Dedifferentiated amniotic fluid mesenchymal stem cell (primary cell): ENCODE results near the gene MPPED1.

Experiments
- DNase-seq: peaks from one replicate; pipeline ENCODE4 v3.0.0-alpha.2; 2016; ENCODE audit errors: extremely low spot score

The MPPED1 gene

DNA sequence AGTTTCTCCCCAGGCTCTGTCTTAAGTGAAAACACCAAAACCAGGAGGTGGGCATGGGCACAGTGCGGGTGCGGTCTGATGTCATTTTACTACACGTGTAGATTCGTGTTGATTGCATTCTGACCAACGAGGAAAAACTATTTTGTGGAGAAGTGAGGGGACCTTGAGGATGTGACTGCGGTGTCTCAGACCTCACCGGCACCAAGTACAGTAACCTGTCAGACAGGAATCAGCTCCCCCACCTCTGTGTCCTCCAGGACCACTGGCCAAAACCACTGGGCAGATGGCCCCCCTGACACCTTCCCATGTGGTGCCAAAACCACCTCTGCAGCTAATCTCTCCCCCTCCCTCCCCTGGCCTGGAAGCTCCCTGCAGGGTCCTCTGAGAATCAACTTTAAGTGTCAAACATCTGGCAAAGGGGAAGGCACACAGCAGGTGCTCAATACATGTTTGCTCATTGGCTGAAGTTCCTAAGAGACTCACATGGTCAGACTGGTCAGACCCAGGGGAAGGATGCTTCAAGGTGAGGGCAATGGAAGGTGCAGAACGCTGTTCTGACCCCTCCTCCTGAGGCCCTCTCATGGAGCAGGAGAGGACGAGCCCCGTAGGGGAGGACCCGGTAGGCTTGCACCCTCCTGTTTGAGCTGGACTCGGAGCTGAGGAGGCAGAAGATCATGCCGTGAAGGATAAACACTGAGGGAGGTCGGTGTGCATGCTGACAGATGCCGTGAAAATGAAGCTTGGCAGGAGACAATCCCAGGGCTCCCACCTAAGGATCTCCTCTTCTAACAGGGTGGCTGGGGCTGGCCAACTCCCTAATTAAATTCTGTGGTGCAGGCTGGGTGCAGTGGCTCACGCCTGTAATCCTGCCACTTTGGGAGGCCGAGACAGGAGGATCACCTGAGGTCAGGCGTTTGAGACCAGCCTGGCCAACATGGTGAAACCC, 129.9 kb downstream of the MPPED1 start:
- no peak for DNase-seq

DNA sequence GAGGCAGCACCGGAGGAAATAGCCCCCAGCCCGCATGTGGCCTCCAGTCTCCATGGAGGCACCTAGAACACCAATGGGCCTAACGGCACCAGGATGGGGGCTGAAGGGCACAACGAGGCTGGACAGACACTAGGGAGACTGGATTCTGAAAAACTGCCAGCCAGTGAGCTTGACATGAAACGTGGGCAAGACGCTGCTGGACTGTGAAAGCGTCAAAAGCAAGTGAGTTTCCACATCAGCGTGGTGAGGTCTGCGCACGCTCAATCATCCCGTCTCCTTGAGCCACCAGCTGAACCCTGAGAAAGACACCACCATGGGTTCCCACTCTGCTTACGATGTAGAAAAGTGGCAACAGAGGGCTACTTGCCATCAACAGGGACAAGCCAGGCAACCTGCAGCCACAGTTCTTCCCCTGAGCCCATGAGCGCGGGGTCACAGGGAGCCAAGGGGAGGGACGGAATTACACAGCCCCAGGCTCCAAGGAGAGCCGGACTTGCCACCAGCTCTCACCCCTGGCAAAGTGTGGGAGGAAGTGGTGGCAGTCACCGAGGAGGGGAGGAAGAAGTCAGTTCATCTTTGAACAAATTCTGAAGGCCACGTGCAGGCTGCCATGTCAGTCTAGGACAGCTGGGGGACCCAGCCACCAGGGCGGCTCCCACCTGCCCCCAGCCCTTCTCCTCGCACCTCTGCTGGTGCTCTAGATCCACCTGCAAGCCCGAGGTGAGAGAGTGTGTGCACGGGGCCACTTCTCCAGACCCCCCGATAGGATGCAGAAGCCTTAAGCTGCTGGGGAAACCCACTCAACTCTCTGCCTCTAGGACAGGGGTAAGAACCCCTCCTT, 131.1 kb downstream of the MPPED1 start:
- DNase-seq: no peak

DNA sequence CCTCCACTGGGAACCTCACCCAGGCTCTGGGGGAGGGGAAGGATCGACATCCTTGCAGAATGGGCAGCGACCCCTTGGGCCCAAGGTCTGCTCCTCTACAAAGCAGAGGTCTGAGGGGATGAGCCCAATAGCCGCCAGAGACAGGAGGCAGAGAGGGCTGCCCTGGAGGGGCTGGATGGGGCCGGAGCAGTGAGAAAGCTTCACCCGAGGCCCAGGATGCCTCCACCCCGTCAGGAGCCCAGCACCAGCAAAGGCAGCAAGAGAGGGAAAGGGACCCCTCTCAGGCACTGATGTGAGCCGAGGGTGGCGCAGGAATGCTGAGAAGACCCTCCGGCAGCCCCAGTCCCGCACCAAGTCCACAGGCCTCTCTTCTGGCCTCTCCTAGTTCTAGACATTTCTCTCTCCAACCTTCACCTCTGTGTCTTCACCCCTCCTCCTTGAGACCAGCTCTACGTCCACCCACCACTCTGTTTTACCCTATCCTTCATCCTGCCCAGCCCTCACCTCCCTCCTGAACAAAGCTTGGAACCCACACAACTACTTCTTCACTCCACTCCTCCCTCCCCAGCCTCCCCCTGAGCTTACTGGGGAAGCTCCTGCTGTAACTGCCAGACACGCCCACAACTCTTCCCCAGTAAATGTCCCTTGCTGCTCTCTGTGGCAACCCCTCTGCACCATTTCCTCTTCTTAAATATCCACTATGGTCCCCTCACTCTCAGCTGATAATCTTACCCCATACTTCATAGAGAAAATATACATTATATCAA, 131.9 kb downstream of the MPPED1 start:
- DNase-seq: no peak

DNA sequence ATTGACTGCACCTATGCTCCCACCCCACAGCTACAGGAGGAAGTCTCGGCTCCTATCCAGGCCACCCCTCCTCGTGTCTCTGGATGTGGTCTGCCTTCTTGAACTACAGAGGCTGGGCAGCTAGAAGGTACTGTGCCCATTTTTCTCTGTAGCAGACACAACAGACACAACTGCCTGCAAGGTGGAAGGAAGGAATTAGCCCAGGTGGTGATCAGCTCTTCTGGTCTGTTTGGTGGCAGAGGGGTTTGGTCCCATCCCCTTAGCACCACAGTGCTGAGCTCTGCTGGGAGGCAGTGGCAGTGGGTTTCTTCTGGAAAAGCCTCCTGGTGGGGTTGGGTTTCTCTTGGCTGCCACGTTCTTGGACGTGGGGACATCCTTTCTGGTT, 132.5 kb downstream of the MPPED1 start:
- DNase-seq: no peak

DNA sequence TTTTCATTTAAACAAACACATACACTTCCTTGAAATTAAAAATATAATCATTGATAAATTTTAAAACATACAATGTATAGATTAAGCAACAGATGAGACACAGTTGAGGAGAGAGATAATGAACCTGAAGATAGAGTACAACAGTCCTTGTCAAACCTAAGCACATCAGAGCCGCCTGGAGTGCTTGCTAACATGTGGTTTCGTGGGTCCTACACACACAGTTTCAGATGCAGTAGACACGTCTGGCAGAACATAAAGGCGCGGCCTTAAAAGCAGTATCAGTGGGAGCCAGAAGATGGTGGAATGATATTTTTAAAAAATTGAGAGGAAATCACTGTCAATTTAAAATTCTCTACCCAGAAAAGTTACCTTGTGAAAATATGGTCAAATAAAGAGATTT, 134.4 kb downstream of the MPPED1 start:
- no peak for DNase-seq

DNA sequence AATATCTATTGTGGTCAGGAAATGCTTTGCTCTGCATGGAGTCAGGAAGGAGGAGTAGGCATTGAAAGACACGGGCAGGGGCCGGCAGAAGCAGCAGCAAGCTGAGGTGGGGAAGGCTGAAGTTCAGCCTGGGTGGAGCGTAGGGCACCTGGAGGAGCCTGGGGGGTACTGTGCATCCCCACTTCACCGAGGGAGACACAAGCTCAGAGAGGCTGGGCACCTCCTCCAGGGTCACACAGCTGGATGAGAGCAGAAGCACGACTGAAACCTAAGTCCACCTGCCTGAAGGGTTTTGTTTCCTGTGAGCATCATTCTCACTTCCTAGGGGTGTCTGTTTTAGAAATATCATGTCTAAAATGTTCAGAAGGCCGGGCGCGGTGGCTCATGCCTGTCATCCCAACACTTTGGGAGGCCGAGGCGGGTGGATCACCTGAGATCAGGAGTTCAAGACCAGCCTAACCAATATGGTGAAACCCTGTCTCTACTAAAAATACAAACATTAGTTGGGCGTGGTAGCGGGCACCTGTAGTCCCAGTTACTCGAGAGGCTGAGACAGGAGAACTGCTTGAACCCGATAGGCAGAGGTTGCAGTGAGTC, 138.3 kb downstream of the MPPED1 start:
- DNase-seq: no peak

DNA sequence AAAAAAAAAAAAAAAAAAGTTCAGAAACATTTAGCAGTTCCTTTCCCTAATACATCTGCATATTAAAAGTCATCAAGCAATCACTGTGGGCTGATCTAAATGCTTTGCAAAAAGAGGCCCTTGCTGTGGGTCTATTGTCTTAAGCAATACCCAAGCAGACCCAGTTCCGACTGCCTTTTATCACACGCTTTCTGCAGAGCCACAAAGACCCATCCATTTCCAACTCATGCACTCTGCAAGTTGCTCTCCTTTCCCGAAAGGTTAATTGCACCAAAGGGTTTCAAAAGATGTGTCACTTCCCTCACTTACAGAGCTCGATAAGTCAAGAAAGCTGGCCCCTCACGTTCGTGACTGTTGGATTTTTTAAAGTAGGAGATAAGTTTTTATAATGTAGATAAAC, 138.9 kb downstream of the MPPED1 start:
- no peak for DNase-seq

DNA sequence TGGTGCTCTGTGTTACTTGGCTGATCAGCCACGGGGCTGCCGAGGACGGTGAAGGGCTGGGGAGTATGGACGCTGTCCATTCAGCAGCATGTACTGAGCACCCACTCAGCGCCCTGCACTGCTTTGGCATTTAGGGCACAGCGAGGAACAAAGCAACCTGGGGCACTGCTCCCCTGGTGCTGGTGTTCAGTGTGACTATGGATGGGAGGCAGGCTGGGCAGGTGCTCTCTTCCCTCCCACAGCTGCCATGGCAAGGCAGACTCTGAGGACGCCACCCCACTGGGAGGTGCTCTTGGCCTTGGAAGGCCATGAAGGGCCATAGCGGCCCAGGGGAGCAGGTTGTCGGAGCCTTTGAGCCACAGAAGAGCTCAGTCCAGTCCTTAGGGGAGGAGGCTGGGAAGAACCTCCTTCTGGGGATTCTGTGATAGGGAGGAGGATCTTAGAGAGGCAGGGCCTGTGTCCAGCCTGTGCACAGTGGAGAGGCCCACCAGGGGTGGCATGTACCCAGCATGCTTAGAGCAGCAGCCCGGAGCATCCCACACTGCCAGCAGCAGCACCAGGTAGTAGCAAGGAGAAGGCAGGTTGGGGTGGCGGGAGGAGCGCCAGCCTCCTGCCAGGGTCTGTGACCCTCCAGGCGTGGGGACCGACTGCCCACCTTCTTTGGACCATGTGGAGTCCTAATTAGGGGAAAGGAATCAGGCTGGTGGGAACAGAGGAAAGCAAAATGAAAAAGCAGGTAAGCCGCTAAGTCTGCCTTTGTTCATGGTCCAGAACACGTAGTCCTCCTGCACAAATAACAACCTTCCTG, 141.8 kb downstream of the MPPED1 start:
- no peak for DNase-seq

DNA sequence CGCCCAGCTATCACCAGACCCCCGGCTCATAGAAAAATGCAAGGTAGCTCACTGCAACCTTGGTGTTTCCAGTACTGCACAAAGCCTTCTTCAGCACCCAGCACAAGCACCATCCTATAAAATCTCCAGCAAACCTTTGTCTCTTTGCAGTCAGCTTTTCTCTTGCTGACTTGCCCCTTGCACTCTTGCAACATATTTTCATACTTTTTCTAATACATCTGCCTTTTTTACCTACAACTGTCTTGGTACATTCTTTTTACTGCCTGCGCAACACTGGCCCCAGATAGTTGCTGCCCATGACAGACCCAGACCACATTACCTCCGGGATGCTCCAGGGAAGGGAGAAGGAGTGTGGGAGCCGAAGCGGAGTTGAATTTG, 142.4 kb downstream of the MPPED1 start:
- DNase-seq: no peak

DNA sequence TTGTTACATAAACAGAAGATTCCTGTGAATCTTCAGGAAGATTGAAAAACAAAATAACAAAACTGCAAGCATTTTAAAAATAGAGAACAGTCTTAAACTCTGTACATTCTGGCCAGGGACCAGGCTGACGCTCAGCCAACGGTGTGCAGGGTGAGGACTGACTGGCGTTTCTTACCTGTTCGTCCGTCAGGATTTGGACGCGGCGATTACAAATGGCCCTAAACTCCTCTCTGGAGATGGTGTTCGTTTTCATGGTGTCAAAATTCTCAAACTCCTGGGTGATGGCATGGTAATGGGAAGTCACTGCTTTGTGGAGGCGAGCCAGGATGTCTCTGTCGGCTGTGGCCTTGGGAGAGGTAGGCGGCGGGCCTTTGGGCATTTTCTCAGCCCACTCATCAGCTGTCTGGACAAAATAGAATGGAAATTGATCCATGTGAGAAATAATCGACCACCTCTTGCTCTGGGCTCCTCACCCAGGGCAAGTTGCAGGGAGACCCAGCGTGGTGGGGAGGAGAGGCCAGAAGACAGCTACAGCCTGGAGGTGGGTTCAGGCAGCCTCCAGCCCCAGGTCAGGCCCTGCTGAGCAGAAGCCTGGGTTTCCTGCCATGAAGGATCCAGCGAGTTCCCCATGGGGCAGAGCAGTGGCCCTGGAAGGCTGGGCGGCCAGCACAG, 143.0 kb downstream of the MPPED1 start:
- no peak for DNase-seq

DNA sequence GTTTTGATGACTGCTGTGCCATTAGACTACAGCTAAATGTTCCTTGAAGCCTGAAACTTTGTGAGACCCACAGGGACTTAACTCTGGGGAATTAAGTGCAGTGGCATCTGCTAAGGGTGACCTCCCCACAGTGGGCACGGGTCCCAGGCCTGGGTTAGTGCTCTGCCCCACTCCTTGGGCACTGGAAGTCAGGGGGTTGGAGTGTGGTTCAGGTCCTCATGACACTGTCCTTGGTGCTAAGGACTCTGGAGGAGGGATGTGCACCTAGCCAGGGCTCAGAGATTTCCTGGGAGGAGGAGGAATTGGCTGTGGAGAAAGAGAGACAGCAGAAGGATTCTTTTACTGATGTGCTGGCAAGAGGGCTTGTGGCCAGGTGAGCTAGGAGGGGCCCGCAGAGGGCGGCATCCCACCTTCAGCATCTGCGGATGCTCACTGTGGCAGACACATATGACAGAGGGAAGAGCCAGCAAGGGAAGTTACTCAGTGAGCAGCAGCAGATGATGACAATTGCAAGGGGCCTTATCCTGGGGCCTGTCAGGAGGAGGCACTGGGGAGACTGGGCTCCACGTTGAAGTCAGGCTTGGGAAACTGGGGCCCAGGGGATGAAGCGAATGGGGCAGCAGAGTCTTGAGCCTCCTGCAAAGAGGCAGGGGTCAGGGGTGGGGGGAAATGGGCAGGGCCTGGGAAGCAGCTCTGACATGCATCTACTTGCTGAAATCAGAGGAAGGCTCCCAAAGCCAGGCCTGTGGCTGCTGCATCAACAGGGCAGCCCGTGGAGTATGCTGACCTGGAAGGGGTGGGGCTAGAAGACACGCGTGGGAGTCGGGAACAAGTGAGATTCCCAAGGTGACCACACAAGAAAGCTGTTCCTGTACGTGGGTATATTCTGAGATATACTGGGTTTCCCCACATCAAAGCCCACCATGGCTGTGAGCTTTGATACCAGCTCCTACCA, 144.0 kb downstream of the MPPED1 start:
- DNase-seq: no peak
